HG03521 (cell line): ENCODE measurements around the gene GAS2L2.

ENCODE experiments used
- ATAC-seq: cut with Tn5 transposase; IDR thresholded peaks from one replicate; pipeline ENCODE4 v1.9.1; 2021; ENCODE audit warnings: mild to moderate bottlenecking, moderate library complexity; ENCODE audit not compliant: unreplicated experiment

GAS2L2 gene

GRCh38 chr17:35748341-35748841 is 4.6 kb downstream of the GAS2L2 start:
- no peak for ATAC-seq

- ATAC-seq: no peak
Measured at GRCh38 chr17:35747540-35748017, 5.5 kb downstream of the GAS2L2 start.

- no peak for ATAC-seq
Measured at GRCh38 chr17:35745749-35746320, 7.2 kb downstream of the GAS2L2 start.

GRCh38 chr17:35745246-35745645 is 7.8 kb downstream of the GAS2L2 start:
- ATAC-seq: no peak

GRCh38 chr17:35744830-35745229 is 8.2 kb downstream of the GAS2L2 start:
- ATAC-seq: no peak

- no peak for ATAC-seq
Measured at GRCh38 chr17:35743626-35744328, 9.3 kb downstream of the GAS2L2 start.

- no peak for ATAC-seq
Measured at GRCh38 chr17:35742896-35743477, 10.1 kb downstream of the GAS2L2 start.

- no peak for ATAC-seq
Measured at GRCh38 chr17:35742496-35742895, 10.5 kb downstream of the GAS2L2 start.

- ATAC-seq: no peak
Measured at GRCh38 chr17:35740997-35741931, 11.8 kb downstream of the GAS2L2 start.

- no peak for ATAC-seq
Measured at GRCh38 chr17:35740216-35740615, 12.8 kb downstream of the GAS2L2 start.

GRCh38 chr17:35738519-35739133 is 14.4 kb downstream of the GAS2L2 start:
- no peak for ATAC-seq

GRCh38 chr17:35736236-35736635 is 16.8 kb downstream of the GAS2L2 start:
- ATAC-seq: no peak

GRCh38 chr17:35735036-35735805 is 17.8 kb downstream of the GAS2L2 start:
- no peak for ATAC-seq

- no peak for ATAC-seq
Measured at GRCh38 chr17:35734396-35734795, 18.6 kb downstream of the GAS2L2 start.

- ATAC-seq: no peak
Measured at GRCh38 chr17:35733366-35733765, 19.7 kb downstream of the GAS2L2 start.

- no peak for ATAC-seq
Measured at GRCh38 chr17:35732806-35733136, 20.3 kb downstream of the GAS2L2 start.

- ATAC-seq: no peak
Measured at GRCh38 chr17:35731917-35732805, 20.9 kb downstream of the GAS2L2 start.

GRCh38 chr17:35731239-35731916 is 21.7 kb downstream of the GAS2L2 start, which contains the start of gene RASL10B:
Gene RASL10B (plus strand): TSS chr17:35731639. CDS start chr17:35735185, 3,546 bp downstream.
- no peak for ATAC-seq
